Effector CD8-positive, alpha-beta T cell (primary cell): ENCODE data around the gene CES3.

Source experiments
- DNase-seq: peaks from one replicate; lab custom pipeline; 2025; lab: John Stamatoyannopoulos, UW

Gene CES3

GRCh38 chr16:67006930-67007658 is 46.0 kb downstream of the CES3 start:
- no peak for DNase-seq

DNA sequence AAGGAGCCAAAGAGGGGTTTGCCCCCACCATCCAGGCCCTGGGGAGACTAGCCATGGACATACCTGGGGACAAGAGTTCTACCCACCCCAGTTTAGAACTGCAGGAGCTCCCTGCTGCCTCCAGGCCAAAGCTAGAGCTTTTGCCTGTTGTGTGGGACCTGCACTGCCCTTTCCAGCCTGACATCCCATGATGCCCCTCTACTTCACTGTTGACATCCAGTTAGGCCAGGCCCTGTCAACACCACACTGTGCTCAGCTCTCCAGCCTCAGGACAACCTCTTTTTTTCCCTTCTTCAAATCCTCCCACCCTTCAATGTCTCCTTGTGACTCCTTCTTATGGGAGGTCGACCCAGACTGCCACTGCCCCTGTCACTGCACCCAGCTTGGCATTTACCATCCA is 48.1 kb downstream of the CES3 start:
- DNase-seq = no peak

DNA sequence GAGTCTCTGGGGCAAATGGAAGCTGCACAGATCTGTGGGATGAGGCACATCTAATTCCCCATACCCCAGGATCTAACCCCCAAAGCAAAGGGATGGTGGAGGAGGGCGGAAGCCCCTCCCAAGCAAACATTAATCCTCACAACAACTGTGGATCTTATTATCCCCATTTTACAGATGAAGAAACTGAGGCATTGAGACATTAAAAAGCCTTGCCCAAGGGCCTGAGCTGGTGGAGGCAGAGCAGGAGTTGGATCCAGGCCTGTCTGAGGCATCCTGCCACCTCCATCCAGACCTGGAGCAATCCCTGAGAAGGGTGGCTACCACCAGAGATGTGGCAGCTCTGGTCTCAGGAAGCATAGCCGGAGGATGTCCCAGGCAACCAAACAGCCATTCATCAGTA is 50.2 kb downstream of the CES3 start:
- no peak for DNase-seq

DNA sequence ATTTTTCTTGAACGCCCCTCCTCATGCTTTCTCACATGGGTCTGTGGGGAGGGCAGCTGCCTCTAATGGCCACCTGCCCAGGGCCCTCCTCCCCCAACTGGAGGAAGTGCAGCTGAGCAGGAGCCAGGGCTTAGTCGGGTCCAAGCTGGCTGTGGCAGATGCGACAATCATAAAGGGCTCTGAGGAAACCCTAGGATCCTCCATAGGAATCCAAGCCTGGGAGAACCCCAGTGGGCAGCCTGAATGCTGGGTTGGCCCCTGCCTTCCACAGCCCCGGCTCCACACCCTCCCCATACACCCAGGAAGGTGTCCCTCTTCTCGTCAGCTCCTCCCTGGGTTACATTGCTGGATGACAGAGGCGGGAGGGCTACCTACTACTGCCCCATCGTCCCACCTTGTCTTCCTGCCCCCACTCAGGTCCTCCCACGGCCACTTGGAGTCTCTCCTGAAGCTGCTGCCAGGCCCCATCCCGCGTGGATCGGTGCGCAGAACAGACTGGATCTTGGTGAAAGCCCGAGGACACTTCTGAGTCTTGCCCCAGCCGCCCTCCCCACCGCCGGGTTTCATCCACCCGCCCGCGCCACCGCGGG is 52.3 kb downstream of the CES3 start:
- DNase-seq = no peak

GRCh38 chr16:67013823-67014633 is 53.0 kb downstream of the CES3 start:
- peak; percentile 64 for DNase-seq

DNA sequence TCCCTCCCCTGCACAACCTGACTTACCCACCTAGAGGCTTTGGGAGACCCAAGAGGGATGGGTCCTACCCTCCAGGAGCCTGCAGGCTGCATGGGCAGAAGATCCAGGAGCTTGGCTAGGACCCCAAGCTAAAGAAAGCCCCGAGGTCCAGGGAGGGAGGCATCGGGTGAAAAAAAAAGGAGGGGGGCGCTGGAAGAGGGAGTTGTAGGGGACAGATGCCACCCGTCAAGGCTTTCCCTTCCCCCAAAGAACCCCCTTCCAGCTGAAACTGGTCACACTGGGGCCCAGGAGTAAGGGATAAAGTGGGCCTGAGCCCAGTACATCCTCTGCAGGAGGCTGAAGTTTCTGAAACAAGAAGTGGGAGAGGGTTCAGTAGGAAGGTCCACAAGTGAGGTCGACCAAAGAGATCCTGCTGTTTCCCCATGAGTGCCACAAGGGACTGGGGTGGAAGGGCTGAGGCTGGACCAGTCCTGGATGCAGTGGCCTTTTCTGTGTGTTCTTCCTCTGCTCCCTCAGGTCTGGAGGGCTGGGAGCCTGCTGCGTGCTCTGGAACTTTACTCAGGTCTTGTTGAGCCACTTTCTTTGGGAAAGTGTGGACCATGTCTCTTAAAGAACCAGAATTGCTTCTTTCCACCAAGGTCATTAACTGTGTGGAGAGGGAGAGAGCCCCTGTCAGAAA is 53.7 kb downstream of the CES3 start:
- no peak for DNase-seq

- DNase-seq = no peak
Observed at GRCh38 chr16:67015313-67015731, 54.3 kb downstream of the CES3 start.

DNA sequence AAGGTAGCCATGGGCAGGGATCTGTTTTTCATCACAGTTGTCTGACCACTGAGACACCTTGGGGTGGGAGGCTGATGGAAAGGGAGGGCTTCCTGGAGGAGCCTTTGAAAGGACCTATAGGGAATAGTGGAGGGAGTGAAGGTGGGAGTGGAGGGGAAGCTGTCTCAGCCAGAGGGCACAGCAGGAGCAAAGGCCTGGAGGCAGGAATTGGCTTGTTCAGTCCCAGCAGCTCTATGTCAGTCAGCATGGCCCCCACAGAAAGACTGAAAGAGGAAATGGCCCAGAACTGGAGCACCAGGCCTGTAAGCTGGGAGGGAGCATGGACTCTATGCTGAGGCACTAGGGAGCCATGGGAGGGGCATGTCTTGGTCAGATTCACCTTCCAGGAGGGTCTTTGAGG is 55.1 kb downstream of the CES3 start:
- DNase-seq = no peak

DNA sequence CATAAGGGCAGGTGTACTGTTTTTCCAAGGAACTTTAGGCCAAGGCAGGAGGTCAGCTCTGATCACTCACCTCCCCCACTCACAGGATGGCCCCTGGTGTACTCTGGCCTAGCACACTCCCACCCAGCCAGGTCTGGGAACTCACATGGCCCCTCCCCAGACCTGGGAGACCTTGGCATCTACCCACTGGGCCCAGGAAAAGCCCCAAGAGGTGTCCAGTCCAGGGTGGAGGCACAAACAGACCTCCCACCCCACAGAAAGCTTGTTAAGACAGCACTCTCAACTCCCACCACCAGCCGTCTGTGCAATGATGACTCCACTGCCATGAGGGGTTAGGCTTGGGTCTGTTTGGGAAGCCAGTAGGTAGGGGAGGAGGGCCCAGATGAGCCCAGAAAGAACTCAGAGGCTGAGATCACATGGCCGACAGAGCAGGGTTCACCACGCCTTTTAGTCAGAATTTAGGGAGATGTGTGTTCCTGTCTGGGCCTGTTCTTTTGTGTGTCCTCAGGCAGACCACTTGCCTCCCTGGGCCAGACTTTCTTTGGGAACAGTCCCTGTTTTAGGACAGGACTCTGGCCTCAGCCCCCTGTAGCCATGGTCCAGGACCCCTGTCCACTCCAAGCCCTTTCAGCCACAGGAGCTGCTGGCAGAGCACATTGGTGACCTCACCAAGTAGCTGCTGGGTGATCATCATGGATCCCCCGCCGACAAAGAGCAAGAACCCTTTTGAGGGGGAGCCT is 55.8 kb downstream of the CES3 start:
- DNase-seq = no peak

GRCh38 chr16:67017421-67017750 is 56.3 kb downstream of the CES3 start:
- DNase-seq = no peak

DNA sequence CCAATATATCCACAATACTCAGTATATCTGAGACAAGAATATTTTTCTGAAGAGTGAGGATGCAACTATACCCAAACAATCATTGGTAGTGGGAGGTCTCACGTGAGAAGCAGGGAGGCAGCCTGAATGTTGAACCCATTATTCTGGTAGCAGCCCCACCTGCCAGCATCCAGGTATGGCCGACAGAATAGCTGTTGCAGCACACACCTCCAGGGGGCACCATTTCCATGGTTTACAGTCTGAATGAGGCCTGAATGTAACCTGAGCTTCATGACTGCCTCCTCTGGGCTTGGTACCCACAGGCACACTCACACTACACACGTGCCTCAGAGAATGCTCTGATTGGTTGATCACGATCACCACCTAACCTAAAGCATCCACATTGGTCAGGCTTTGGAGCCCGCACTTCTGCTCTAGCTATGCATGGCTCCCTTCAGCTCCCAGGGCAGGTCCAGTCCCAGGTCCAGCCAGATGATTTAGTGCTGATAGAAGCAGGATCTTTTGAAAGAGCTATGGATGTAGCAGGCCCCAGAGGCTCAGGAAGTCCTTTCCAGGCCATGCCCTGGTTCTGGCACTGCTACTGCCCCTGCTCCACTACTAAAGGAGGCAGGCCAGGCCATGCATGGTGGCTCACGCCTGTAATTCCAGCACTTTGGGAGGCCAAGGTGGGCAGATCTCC is 56.9 kb downstream of the CES3 start:
- DNase-seq = peak; percentile 70

GRCh38 chr16:67019171-67019570 is 58.1 kb downstream of the CES3 start:
- no peak for DNase-seq

GRCh38 chr16:67021321-67021720 is 60.3 kb downstream of the CES3 start:
- no peak for DNase-seq

- DNase-seq = no peak
Observed at GRCh38 chr16:67022531-67023214, 61.6 kb downstream of the CES3 start.

DNA sequence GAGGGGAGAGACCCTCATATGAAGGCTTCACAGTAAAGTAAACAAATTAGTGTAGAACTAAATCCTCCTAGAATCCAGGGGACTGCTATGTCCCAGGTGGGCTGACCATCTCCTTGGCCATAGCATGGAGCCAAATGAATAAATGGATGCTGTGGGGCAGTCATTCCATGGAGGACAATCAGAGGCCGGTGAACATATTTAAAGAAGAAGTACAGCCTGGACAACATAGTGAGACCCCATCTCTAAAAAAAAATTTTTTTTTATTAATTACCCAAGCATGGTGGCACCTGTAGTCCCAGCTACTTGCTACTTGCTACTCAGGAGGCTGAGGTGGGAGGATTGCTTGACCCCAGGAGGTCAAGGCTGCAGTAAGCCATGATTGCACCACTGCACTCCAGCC is 62.6 kb downstream of the CES3 start:
- DNase-seq = no peak
